Psoas muscle (tissue), 8 donors: ENCODE data around the gene NLRC5. TPM values are rescaled to one million over a fixed set of nuclear protein-coding genes. Genes with fewer than 3 reads are reported as not detected.

Experiments
- ATAC-seq, 4 donors: fragments of 200-7000 bp; cut with Tn5 transposase; one replicate each; pipeline ENCODE4 v1.9.1; 2020; ENCODE audit warnings: moderate library complexity in 3 of 4, mild to moderate bottlenecking in 2 of 4
- DNase-seq, 2 donors: peaks; one replicate each; pipeline ENCODE4 v3.0.0-alpha.2; 2020
- H3K27ac ChIP-seq: fragments of 200-600 bp; one replicate; pipeline ENCODE4 v1.8.0; 2022
- H3K27me3 ChIP-seq, 3 donors: fragments of 200-600 bp in 1 of 3; one replicate each; pipeline versions ENCODE4 v1.6.1 to v1.8.0; 2013 to 2022; ENCODE audit warnings: low read length in 2 of 3, mild to moderate bottlenecking in 2 of 3, moderate library complexity in 1 of 3; ENCODE audit not compliant: insufficient read depth in 3 of 3
- H3K36me3 ChIP-seq, 2 donors: fragments of 200-600 bp in 1 of 2; one replicate each; pipeline versions ENCODE4 v1.6.1 to v1.8.0; 2013 to 2022; ENCODE audit warnings: low read depth in 1 of 2, mild to moderate bottlenecking in 1 of 2, moderate library complexity in 1 of 2; ENCODE audit not compliant: insufficient read depth in 1 of 2
- H3K4me1 ChIP-seq: fragments of 200-600 bp; one replicate; pipeline ENCODE4 v1.8.0; 2022
- H3K4me3 ChIP-seq: fragments of 200-600 bp; one replicate; pipeline ENCODE4 v1.8.0; 2022; ENCODE audit warnings: mild to moderate bottlenecking
- H3K9me3 ChIP-seq: fragments of 200-600 bp; one replicate; pipeline ENCODE4 v1.8.0; 2022
- CTCF ChIP-seq: fragments of 200-600 bp; IDR thresholded peaks from one replicate; pipeline ENCODE4 v1.8.0; 2022; ENCODE audit warnings: antibody characterized with exemption
- WGBS, 3 donors: extraction: QIAGEN DNeasy Blood & Tissue Kit; methylation state at CpG; one replicate each; pipeline versions ENCODE4 v1.1.6 to v1.1.7; 2013; 5-methylcytosine and 5-hydroxymethylcytosine counted together
- intact Hi-C, 2 donors: fragments of 100-400 bp; cut with DNase I; formaldehyde crosslinking; loops; one replicate each; pipeline versions ENCODE4 v1.11.0 to v1.14.2; 2022
- polyA plus RNA-seq, 3 donors: library from polyadenylated mRNA; stranded (reverse); fragments of 200-250 nt; gene quantifications; one replicate each; pipeline ENCODE4 v1.2.3, GENCODE V29; 2013
- total RNA-seq, 4 donors: library from RNA; stranded (reverse); fragmentation: NEBNext Ultra II Directional in 2 of 4; extraction: Animal tissue kit (Norgen Biotek cat#: 25700) in 2 of 4; gene quantifications; one replicate each; pipeline versions ENCODE4 v1.2.1 to v1.2.4, GENCODE V29; 2021 to 2023
- donor health status: healthy with polysubstance abuse.
- donor health status: DM: no; HTN: no; CAD: no; lungs with moderate emphysema.
- donor health status: Bipolar disorder and iron deficiency.
- donor health status: healthy.
- donor health status: DM: yes; HTN: yes; CAD: no.
- donor health status: DM: no; HTN: no; CAD: no.
- donor health status: DM: no; HTN: no; CAD: no.
- donor health status: DM: yes; HTN: yes; CAD: no.

Gene NLRC5
- total and polyA plus RNA-seq, 7 donors: 2.3 to 13.6 (median 6.4) TPM

GRCh38 chr16:56999409-57000270 lies 10.3 kb downstream of the NLRC5 start:
- intact Hi-C loops: no loop called here
- Histone ChIP-seq H3K9me3 (no peaks in the 10 kb centered on the region), H3K4me3 (no peak overlapping the region), H3K4me1 (no peaks in the 10 kb centered on the region), H3K27ac (peak overlapping the region; percentile 62), H3K27me3 (no peaks in the 10 kb centered on the region), H3K36me3 (no peaks in the 10 kb centered on the region)
- WGBS, 3 donors: 68 to 76% (median 72%) methylated on average over 11 of the region's 11 CpGs
- no peak for DNase-seq
- no peak for TF ChIP-seq CTCF
- no peak for ATAC-seq

GRCh38 chr16:57000271-57001025 lies 11.1 kb downstream of the NLRC5 start:
- no peaks in the 10 kb centered on the region for H3K36me3 ChIP-seq
- intact Hi-C loops: no loop called here

GRCh38 chr16:57001026-57001679 lies 11.8 kb downstream of the NLRC5 start:
- no peak for DNase-seq

More at GRCh38 chr16:57000271-57001025, 11.1 kb downstream of the NLRC5 start:
- Histone ChIP-seq H3K27ac (peak overlapping the region; percentile 68), H3K4me1 (no peaks in the 10 kb centered on the region), H3K9me3 (no peaks in the 10 kb centered on the region), H3K4me3 (no peak overlapping the region), H3K27me3 (no peaks in the 10 kb centered on the region)
- 60 to 67% (median 61%) methylated on average over 5 of the region's 5 CpGs for WGBS, 3 donors
- peak; percentile 77 to 78 for DNase-seq
- ATAC-seq: peak in 3 of 4 donors; percentile 55 to 68 (median 66)
- no peak for TF ChIP-seq CTCF

More at GRCh38 chr16:57001026-57001679, 11.8 kb downstream of the NLRC5 start:
- no peaks in the 10 kb centered on the region for H3K27me3 ChIP-seq
- no peak overlapping the region for H3K4me3 ChIP-seq
- no peaks in the 10 kb centered on the region for H3K9me3 ChIP-seq
- no peak for TF ChIP-seq CTCF
- no peak for ATAC-seq
- H3K27ac ChIP-seq: peak overlapping the region; percentile 68
- no peaks in the 10 kb centered on the region for H3K4me1 ChIP-seq
- intact Hi-C loops: no loop called here
- no peaks in the 10 kb centered on the region for H3K36me3 ChIP-seq
- 75 to 90% (median 76%) methylated on average over 8 of the region's 8 CpGs for WGBS, 3 donors
